ENCODE measurements around the gene RPL32.
"Not testable (repeated sequence)": the region's sequence is repeated elsewhere in the genome, so short reads cannot be mapped to it uniquely, and the experiment has no call there.

Gene RPL32

DNA sequence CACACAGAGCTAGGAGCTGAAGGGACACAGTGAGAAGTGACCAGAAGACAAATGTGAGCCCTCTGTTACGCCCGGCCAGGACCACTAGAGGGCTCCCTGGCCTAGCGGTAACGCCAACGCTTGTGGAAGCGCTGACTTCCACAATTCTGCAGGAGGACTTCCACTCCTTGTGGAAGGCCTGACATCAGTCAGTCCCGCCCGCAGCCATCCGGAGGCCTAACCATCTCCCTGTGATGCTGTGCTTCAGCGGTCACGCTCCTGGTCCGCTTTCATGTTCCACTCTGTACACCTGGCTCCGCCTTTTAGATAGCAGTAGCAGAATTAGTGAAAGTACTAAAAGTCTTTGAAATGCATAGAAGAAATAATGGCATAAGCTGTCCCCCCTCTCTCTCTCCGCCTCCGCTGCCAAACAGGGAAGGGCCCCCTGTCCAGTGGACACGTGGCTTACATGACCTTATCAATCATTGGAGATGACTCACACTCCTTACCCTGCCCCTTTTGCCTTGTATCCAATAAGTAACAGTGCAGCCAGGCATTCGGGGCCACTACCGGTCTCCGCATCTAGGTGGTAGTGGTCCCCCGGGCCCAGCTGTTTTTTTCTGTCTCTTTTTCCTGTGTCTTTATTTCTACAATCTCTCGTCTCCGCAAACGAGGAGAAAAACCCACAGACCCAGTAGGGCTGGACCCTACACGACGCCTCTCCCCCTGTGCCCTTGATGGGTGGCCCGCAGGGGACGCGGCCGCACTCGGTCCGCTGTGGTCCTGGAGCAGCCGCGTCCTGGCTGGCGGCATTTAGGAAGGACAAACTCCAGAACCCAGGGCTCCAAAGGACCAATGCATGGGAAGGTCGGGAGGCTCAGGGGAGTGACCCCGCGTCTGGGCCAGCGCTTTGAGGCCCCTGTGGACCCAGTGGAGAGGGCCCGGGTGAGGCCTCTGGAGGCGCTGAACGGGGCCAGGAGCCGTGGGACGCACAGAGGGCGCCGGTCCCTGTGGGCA lies 27.0 kb upstream of the RPL32 start:
- peak; percentile 28 for DNase-seq

DNA sequence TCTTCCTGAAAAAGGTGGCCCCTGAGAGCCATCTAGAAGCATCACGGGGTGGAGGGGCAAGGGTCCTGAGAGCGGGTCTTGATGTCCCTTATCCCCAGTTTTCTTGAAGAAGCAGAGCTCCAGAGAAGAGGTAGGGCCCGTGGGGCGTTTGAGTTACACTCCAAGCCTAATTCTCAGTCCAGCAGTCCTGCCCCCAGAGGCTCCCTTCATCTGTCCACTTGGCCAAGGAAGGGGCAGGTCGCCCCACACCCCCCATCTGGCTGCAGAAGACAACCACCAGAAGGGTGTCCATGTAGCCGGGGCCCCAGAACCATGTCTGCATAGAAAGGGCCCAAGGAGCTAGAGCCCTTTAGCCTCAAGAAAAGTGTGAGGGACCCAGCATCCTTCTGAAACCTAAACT lies 25.5 kb upstream of the RPL32 start:
- no peak for DNase-seq

DNA sequence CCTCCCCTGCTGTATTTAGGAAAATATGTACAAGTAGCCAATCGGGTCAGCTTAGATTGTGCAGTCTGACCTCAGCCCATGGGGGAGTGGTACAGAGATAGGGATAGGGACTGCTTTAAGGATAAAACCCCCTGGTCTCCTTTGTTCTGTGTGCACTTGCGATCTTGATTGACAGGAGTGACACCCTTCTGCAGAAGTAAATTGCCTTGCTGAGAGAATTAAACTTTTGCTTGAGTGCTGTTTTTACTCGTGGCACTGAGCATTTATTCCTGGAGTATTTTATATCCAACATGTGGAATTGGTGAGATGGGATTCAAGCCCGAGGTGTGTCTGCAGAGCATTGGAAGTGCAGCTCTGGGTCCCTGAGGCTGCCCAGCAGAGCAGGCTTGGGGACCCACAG lies 23.9 kb upstream of the RPL32 start:
- no peak for DNase-seq

DNA sequence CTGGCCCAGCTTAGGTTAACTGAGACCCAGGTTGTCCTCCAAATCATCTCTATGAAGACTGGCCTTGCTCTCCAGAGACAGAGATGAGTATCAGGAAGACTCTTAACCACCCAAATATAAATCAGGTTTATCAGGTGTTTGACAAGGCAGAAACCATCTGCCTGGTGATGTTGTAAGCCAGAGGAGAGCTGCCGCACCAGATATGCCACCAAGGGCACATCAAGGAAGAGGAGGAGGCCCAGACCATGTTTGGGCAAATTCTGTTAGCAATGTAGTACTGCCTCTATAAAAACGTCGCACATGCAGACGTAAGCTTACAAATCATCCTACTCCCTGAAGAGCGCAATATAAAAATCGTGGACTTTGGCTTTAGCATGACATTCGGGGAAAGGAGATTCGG lies 21.0 kb upstream of the RPL32 start:
- DNase-seq = no peak

DNA sequence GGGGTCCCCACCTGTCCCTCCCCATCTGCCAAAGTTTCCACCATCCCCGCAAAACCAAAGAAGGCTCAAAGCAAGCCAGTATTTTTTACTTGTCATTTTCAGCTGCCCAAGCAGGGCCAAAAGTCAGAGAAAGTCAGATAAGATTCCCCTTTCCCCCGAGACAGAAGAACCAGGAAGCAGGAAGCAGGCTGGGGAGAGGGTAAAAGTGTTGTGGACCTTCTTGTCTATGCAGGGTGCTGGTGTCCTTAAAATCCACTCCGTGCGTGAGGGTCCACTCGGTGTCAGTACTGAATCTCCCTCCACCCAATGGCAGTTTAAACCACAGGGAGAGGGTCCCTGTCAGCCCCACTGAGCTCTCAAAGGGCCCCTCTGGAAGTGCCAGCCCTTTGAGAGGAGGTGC lies 20.2 kb upstream of the RPL32 start:
- no peak for DNase-seq

DNA sequence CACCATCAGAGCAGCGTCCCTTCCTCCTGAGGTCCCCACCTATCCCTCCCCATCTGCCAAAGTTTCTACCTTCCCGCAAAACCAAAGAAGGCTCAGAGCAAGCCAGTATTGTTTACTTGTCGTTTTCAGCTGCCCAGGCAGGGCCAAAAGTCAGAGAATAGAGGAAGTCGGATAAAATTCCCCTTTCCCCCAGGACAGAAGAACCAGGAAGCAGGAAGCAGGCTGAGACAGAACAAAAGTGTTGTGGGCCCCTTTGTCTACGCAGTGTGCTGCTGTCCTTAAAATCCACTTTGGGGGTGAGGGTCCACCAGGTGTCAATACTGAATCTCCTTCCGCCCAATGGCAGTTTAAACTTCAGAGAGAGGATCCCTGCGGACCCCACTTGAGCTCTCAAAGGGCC lies 18.5 kb upstream of the RPL32 start:
- no peak for DNase-seq

DNA sequence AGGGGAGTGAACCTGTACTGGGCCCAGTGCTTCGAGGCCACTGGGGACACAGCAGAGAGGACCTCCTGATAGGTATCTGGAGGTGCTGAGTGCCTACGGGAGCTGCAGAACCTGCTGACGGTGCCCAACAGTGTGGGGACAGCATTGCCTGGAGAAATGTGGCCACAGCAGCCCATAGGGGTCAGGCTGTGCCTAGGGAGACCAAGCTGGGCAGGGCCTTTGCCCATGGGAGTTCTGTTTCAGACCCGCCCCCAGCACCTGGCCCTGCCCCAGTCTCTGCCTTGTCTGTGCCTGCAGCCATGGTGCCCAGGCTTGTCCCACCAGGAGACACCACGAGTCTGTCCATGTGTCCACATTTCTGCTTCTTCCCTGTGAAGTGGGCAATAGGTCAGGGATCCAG lies 15.3 kb upstream of the RPL32 start:
- no peak for DNase-seq

DNA sequence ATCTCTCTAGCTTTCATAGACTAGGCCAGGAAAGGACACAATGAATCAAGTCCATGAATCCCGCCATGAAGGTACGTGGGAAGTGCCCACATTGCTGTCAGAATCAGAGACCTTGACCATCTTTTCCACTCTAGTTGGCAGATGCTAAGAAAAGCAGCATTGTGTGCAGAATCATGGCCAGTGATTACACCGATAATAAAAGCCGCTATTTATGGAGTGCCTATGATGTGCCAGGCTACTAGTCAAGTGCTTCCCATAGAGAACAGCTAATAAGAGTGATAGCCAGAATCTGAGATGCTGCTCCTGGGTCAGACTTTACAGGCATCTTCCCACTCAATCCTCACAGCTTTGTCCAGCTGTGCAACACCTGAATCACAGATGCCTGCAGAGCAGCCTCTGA lies 13.2 kb upstream of the RPL32 start:
- DNase-seq = no peak

DNA sequence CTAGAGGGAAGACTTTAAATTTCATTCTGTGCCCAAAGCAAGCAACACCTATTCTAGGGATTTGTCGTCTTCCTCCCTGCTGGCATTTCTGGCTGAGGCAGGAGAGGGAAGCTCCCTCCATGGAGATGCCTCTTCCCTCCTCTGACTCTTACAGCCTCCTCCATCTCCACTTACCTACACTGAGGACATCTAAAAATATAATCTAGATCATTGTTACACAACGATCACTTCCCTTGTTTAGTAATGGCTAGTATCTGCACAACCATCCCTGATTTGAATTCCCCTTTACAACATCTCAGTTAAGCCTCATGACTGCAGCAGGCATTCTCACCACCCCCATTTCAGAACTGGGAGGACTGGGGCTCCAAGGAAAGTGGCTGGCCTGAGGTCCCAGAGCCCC lies 12.5 kb upstream of the RPL32 start:
- DNase-seq = not testable (repeated sequence)

DNA sequence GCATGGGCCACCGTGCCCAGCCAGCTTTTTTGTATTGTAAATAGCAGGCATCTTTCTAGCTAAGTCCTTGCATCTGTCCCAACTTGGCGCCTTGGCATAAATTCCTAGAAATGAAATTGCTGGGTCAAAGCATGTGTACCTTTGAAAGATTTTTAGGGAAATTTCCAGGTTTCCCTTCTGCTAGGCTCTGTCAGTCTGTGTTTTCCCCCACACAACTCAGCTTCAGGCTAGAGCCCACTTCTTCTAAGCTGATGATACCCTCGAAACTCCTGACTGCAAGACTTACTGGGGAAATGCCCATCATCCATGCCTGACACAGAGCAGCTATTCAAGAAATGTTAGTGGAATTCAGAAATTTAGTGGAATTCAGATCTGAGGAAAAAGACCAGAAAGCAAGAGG lies 10.8 kb upstream of the RPL32 start:
- DNase-seq = no peak

DNA sequence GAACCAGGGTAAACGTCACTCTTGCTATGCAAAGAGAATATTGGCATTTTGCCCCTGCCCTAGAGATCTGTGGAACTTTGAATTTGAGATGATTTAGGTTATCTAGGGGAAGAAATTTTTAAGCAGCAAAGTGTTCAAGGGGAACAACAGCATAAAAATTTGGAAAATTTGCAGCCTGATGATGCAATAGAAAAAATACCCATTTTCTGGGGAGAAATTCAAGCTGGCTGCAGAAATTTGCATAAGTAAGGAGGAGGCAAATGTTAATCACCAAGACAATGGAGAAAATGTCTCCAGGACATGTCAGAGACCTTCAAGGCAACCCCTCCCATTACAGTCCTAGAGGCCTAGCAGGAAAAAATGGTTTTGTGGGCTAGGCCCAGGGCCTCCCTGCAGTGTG lies 4.4 kb upstream of the RPL32 start:
- DNase-seq = no peak

DNA sequence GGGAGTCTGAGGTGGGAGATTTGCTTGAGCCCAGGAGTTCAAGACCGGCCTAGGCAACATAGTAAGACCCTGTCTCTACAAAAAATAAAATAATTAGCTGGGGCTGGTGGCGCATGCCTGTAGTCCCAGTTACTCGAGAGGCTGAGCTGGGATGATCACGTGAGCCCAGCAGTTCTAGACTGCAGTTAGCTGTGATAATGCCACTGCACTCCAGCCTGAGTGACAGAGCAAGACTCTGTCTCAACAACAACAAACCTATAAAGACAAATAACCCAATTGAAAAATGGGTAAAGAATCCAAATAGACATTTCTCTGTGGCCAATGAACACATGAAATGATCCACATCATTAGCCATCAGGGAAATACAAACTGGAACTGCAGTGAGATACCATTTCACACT lies 1.1 kb upstream of the RPL32 start:
- no peak for DNase-seq

DNA sequence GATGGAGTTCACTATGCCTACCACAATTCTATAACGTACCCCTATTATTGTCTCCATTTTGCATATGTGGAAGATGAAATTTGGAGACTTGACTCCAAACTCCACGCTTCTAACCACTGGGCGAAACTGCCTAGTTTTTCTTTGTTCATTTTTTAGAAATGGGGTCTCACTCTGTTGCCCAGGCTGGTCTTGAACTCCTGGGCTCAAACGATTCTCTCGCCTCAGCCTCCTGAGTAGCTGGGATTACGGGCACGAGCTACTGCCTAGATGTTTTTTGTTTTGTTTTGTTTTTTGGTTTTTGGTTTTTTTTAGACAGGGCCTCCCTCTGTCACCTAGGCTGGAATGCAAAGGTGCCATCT lies 584 bp upstream of the RPL32 start:
- no peak for DNase-seq

DNA sequence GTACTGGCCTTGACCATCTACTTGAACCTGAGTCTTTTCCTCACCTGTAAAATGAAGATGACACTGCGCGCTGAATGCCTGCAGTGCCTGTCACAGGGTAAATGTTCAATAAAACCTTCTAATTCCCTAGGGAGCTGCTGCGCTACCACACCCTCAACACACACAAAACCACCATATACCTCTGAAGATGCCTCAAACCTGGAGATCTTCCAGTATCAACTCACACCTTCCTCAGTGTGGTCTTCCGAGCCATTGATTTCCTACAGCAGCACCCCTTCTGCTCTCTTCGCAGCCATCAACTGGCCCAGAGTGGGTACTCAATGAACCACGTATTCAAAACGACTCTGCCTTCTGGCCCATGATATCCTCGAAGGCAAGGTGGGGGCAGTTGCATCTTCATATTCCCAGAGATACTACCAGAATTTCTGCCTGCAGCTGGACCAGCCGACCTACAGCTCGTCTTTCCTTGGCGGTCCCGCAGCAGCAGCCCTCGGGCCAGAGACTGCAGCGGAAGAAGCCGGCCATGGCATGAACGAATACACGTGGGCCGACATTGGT lies 695 bp downstream of the RPL32 start:
- no peak for DNase-seq

DNA sequence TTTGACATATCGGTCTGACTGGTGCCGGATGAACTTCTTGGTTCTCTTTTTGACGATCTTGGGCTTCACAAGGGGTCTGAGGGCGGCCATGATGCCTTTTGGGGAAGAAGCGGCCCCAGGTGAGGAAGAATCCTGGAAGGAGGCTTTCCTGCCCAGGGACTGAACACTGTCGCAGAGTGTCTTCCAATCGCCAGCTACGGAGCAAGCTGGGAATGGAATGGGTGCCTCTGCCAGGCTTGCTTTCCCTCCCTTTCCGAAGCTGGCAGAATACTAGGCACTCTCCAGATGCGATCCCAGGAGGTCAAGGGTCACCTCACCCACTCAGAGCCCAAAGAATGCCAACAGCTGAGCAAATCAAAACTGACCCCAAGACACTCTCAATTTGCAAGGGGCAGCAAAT lies 1.2 kb downstream of the RPL32 start:
- DNase-seq = not testable (repeated sequence)

DNA sequence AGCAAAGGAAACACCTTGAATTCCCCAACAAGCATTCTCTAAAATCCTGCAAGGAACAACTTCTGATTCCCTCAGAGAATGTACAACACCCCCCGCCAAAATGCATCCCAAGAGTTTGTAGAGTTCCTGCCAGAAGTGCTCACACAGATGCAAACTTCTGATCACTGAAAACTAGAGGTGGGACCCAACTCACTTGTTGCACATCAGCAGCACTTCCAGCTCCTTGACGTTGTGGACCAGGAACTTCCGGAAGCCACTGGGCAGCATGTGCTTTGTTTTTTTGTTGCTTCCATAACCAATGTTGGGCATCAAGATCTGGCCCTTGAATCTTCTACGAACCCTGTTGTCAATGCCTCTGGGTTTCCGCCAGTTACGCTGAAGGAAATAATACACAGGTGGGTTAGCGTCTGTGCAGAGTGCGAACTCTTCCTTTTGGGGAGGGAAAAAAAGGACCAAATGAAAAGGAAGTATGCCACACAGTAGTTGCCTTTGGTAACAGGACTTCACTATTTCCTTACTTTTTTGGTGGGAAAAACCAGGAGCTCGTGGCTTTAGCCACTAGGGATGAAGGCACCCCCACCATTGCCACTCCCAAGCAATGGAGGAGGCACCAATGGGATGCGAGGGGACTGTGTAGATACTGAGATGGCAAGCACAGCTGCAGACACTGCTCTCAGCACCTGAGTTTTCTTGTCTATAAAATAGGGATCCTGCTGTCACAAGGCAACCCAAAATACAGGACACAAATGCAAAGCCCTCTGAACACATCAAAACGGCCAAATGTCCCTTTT lies 2.0 kb downstream of the RPL32 start:
- DNase-seq = no peak

DNA sequence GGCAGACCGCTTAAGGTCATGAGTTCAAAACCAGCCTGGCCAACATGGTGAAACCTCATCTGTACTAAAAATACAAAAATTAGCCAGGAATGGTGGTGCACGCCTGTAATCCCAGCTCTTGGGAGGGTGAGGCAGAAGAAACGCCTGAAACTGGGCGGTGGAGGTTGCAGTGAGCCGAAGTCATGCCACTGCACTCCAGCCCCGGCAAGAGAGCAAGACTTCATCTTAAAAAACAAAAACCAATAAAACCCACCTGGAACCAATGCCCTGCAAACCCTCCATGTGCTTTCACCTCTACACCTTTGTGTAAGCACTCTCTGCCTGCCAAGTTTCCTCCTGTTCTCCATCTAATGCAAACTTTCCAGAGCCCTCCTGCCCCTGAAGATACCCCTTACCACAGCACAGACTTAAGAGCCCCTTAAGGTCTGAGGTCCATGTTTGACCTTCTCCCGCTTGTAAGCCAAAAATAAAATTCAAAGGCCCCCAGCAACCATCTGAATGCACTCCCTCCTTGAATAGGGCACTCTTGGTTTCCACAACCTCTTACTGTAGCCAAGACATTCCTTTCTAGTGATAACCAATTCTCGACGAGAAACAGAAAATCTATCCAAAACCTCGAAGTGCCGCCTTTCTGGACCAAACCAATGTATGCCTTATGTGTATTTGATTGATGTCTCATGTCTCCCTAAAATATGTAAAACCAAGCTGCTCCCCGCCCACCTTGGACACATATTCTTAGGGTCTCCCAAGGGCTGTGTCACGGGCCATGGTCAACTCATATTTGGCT lies 3.0 kb downstream of the RPL32 start:
- no peak for DNase-seq

DNA sequence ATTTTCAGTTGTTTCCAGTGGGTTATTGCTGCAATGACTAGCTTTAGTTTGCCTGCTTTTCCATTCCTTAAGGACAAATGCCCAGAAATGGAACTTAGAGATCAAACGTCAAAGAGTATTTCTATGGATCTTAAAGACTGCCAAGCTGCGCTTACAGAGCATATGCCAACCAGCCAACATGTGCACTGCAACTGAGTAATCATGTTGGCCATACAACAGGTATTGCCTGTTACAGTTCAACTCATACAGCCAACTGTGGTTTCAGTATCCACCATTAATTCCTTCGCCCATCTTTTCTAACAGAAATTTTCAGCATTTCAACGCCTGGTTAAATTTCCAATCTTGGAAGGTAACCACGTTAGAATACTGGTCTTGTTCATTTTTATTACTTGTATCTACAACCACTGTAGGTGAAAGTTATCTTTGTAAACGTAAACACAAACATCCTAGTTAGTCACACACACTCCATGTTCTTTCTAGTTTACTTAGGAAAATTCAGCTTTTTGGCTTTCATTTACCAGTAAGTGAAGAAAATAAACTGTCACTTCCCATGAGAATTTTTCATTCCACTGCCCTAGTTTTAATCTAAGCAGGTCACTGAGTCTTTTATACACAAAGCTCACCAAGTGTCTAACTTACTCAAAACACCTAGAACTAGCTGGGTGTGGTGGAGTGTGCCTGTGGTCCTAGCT lies 3.9 kb downstream of the RPL32 start:
- DNase-seq = no peak

DNA sequence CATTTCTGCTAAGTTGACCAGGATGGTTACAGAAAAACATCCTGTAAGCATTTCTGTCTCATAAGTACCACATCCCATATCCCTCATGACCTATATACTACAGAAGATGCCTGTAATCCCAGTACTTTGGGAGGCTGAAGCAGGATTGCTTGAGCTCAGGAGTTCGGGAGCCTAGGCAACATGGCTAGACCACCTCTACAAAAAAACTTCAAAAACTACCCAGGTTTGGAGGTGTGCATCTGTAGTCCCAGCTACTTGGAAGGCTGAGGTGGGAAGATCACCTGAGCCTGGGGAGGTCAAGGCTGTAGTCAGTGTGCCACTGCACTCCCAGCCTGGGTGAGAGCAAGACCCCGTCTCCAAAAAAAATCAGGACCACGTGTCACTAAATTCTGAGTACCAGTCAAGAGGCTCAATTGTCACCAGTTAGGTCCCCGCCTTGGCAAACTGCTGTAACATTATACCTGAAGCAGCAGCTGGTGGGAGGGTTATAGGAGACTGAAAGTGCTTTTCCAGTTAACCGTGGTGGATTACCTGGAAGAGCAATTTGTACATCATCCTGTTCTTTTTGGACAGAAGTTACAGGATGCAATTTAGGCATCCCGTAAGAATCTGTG lies 6.2 kb downstream of the RPL32 start:
- DNase-seq = no peak

DNA sequence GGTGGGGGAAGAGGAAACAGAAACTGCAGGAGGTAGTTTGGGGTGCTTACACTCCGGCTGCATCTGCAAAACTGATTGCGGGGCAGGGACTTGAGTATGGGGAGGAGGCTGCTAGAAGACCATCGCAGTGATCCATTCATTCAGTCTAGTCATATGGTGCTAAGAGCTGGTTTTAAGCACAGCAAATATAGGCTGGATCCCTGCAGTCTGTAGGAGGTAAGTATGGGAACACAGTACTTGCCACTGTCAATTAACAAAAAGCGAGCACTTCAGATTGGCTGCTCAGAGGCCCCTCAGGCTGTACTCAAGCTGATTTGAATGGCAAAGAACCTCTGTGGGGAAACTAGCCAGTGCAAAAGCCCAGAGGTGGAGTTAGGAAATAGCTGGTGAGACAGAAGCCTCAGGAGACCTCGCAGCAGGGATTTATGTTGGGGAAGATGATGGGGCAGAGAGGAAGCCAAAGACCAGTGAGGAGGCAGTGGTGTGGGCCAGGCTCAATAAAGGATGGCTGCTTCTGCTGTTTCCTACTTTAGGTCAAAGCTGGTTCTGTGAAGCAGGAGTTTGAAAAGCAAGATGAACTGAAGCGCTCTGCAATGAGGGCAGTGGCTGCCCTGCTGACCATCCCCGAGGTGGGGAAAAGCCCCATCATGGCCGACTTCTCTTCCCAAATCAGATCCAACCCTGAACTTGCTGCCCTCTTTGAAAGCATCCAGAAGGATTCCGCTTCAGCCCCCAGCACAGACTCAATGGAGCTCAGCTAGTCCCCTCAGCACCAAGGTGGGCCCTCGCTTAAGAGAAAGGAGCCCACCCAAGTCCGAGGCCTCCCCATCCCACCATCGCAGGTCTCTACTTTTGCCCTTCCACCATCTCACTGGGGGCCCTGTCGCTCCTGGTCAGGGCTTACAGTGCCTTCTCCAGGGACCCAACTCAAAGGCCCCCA lies 7.9 kb downstream of the RPL32 start:
- no peak for DNase-seq

All from NCI-H524 treated with DMSO at 0.1 percent for 48 hours (cell line).